IPS-18c (cell line): ENCODE data around the gene CDKAL1.
"Not testable (repeated sequence)": the region's sequence is repeated elsewhere in the genome, so short reads cannot be mapped to it uniquely, and the experiment has no call there.

ENCODE experiments used
- H3K4me3 ChIP-seq: 2 replicates; pipeline ENCODE4 v1.7.0; 2013; ENCODE audit warnings: low read depth, mild to moderate bottlenecking, low read length, moderate library complexity; ENCODE audit not compliant: insufficient read depth
- H3K9me3 ChIP-seq: one replicate; pipeline ENCODE4 v1.6.1; 2013; ENCODE audit warnings: mild to moderate bottlenecking, low read length, moderate library complexity; ENCODE audit not compliant: control insufficient read depth, insufficient read depth

Gene CDKAL1

GRCh38 chr6:20609924-20610323 lies 75.7 kb downstream of the CDKAL1 start:
- not testable (repeated sequence) for H3K9me3 ChIP-seq, H3K4me3 ChIP-seq

GRCh38 chr6:20610636-20611370 lies 76.5 kb downstream of the CDKAL1 start:
- no peaks in the 10 kb centered on the region for H3K9me3 ChIP-seq
- H3K4me3 ChIP-seq, result no peak overlapping the region

- H3K4me3 ChIP-seq, result not testable (repeated sequence)
Observed at GRCh38 chr6:20617537-20617936, 83.3 kb downstream of the CDKAL1 start.

GRCh38 chr6:20620043-20620442 lies 85.8 kb downstream of the CDKAL1 start:
- Histone ChIP-seq H3K9me3 (no peaks in the 10 kb centered on the region), H3K4me3 (no peak overlapping the region)

More at GRCh38 chr6:20617537-20617936, 83.3 kb downstream of the CDKAL1 start:
- not testable (repeated sequence) for H3K9me3 ChIP-seq

- Histone ChIP-seq H3K9me3 (no peaks in the 10 kb centered on the region), H3K4me3 (no peak overlapping the region)
Observed at GRCh38 chr6:20623761-20624160, 89.5 kb downstream of the CDKAL1 start.

- Histone ChIP-seq H3K9me3 (no peaks in the 10 kb centered on the region), H3K4me3 (no peak overlapping the region)
Observed at GRCh38 chr6:20626165-20626564, 91.9 kb downstream of the CDKAL1 start.

GRCh38 chr6:20629509-20629908 lies 95.3 kb downstream of the CDKAL1 start:
- Histone ChIP-seq H3K9me3 (no peaks in the 10 kb centered on the region), H3K4me3 (no peak overlapping the region)

- no peak overlapping the region for H3K4me3 ChIP-seq
- no peaks in the 10 kb centered on the region for H3K9me3 ChIP-seq
Observed at GRCh38 chr6:20630136-20630535, 95.9 kb downstream of the CDKAL1 start.

GRCh38 chr6:20630617-20631548 lies 96.6 kb downstream of the CDKAL1 start:
- no peak overlapping the region for H3K4me3 ChIP-seq

GRCh38 chr6:20631549-20631924 lies 97.3 kb downstream of the CDKAL1 start:
- no peaks in the 10 kb centered on the region for H3K9me3 ChIP-seq
- no peak overlapping the region for H3K4me3 ChIP-seq

More at GRCh38 chr6:20630617-20631548, 96.6 kb downstream of the CDKAL1 start:
- H3K9me3 ChIP-seq, result no peaks in the 10 kb centered on the region

GRCh38 chr6:20632696-20633095 lies 98.4 kb downstream of the CDKAL1 start:
- H3K4me3 ChIP-seq, result no peak overlapping the region
- H3K9me3 ChIP-seq, result no peaks in the 10 kb centered on the region

- no peak overlapping the region for H3K4me3 ChIP-seq
- H3K9me3 ChIP-seq, result no peaks in the 10 kb centered on the region
Observed at GRCh38 chr6:20633566-20634340, 99.5 kb downstream of the CDKAL1 start.

GRCh38 chr6:20639161-20639560 lies 104.9 kb downstream of the CDKAL1 start:
- Histone ChIP-seq H3K4me3 (no peak overlapping the region), H3K9me3 (no peaks in the 10 kb centered on the region)

GRCh38 chr6:20640181-20640580 lies 105.9 kb downstream of the CDKAL1 start:
- Histone ChIP-seq H3K9me3 (no peaks in the 10 kb centered on the region), H3K4me3 (no peak overlapping the region)

- no peak overlapping the region for H3K4me3 ChIP-seq
Observed at GRCh38 chr6:20642441-20642840, 108.2 kb downstream of the CDKAL1 start.

GRCh38 chr6:20644667-20645370 lies 110.6 kb downstream of the CDKAL1 start:
- H3K9me3 ChIP-seq, result no peaks in the 10 kb centered on the region
- H3K4me3 ChIP-seq, result no peak overlapping the region

More at GRCh38 chr6:20642441-20642840, 108.2 kb downstream of the CDKAL1 start:
- H3K9me3 ChIP-seq, result no peaks in the 10 kb centered on the region

GRCh38 chr6:20645572-20645971 lies 111.3 kb downstream of the CDKAL1 start:
- H3K4me3 ChIP-seq, H3K9me3 ChIP-seq: not testable (repeated sequence)
